Skeletal muscle tissue (tissue), 4 donors: ENCODE data around the gene SLC15A1. TPM values are rescaled to one million over a fixed set of nuclear protein-coding genes. Genes with fewer than 3 reads are reported as not detected.

Experiments
- H3K27ac ChIP-seq: one replicate; pipeline ENCODE4 v1.7.0; 2013; ENCODE audit warnings: mild to moderate bottlenecking, low read depth, low read length, inconsistent platforms
- H3K27me3 ChIP-seq, 3 donors: one replicate each; pipeline ENCODE4 v1.7.0; 2013; ENCODE audit warnings: low read length in 3 of 3; ENCODE audit not compliant: control insufficient read depth in 3 of 3, insufficient read depth in 3 of 3
- H3K36me3 ChIP-seq, 3 donors: one replicate each; pipeline ENCODE4 v1.7.0; 2013; ENCODE audit warnings: low read length in 3 of 3; ENCODE audit not compliant: control insufficient read depth in 3 of 3, insufficient read depth in 3 of 3
- H3K4me1 ChIP-seq, 3 donors: one replicate each; pipeline ENCODE4 v1.7.0; 2013; ENCODE audit warnings: low read length in 3 of 3, mild to moderate bottlenecking in 3 of 3; ENCODE audit not compliant: control insufficient read depth in 3 of 3, insufficient read depth in 3 of 3
- H3K4me3 ChIP-seq, 3 donors: one replicate each; pipeline ENCODE4 v1.7.0; 2013; ENCODE audit warnings: low read length in 3 of 3
- H3K9ac ChIP-seq, 3 donors: one replicate each; pipeline ENCODE4 v1.7.0; 2013; ENCODE audit warnings: low read length in 3 of 3, mild to moderate bottlenecking in 3 of 3, moderate library complexity in 2 of 3, low read depth in 1 of 3
- H3K9me3 ChIP-seq, 3 donors: one replicate each; pipeline ENCODE4 v1.7.0; 2013; ENCODE audit warnings: low read length in 3 of 3; ENCODE audit not compliant: control insufficient read depth in 3 of 3
- total RNA-seq: library from RNA; depleted of rRNA; stranded (reverse); fragments of >200 nt; gene quantifications from one replicate; pipeline ENCODE4 v1.2.3, GENCODE V29; 2014
- donor health status: Osteomylitis.

Gene SLC15A1
- total RNA-seq, 1 donor from 2014 or later, result not detected

- no peaks in the 10 kb centered on the region for H3K27me3 ChIP-seq
- H3K9me3 ChIP-seq, result peaks cover 0 to 2% (median 0%) of the 10 kb centered on the region in 3 donors
- H3K9ac ChIP-seq, result no peak overlapping the region
Measured at GRCh38 chr13:98741741-98742435, 10.6 kb downstream of the SLC15A1 start.

DNA sequence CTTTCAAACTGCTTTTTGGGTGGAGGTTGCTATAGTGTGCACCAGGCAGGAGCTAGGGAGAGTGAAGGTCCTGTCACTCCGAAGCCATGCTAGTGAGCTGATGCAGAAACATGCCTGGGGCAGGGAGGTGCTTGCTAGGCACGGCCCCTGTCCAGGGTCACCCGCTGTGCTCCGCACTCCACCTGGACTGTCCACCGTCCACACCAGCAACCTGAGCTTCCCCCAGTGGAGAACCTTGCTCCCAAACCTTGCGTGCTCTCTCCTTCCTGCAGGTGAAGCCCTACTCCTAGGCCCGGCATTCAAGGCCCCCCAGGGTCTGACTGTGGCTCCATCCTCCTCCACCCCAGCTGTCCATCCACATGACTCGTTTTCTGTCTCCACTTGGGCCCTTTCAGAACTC lies 12.3 kb downstream of the SLC15A1 start:
- Histone ChIP-seq H3K4me3 (no peak overlapping the region), H3K9me3 (peaks cover 0 to 2% (median 0%) of the 10 kb centered on the region in 3 donors), H3K4me1 (no peaks in the 10 kb centered on the region), H3K27ac (no peak overlapping the region), H3K9ac (no peak overlapping the region), H3K27me3 (no peaks in the 10 kb centered on the region), H3K36me3 (no peaks in the 10 kb centered on the region)

More at GRCh38 chr13:98741741-98742435, 10.6 kb downstream of the SLC15A1 start:
- Histone ChIP-seq H3K4me3 (no peak overlapping the region), H3K4me1 (no peaks in the 10 kb centered on the region), H3K27ac (no peak overlapping the region), H3K36me3 (no peaks in the 10 kb centered on the region)

DNA sequence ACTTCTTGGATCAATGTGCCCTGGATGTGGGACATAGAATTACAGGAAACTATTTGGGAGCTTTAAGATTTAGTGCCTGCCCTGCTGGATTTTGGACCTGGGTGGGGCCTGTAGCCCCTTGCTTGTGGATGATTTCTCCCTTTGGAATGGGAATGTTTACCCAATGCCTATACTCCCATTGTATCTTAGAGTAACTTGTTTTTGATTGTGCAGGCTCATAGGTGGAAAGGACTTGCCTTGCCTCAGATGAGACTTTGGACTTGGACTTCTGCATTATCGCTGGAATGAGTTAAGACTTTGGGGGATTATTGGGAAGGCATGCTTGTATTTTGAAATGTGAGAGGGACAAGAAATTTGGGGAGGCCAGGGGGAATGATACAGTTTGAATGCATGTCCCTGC lies 13.5 kb downstream of the SLC15A1 start:
- Histone ChIP-seq H3K9me3 (peaks cover 0 to 2% (median 0%) of the 10 kb centered on the region in 3 donors), H3K36me3 (no peaks in the 10 kb centered on the region), H3K4me1 (no peaks in the 10 kb centered on the region), H3K27ac (no peak overlapping the region), H3K27me3 (no peaks in the 10 kb centered on the region), H3K4me3 (no peak overlapping the region), H3K9ac (no peak overlapping the region)

DNA sequence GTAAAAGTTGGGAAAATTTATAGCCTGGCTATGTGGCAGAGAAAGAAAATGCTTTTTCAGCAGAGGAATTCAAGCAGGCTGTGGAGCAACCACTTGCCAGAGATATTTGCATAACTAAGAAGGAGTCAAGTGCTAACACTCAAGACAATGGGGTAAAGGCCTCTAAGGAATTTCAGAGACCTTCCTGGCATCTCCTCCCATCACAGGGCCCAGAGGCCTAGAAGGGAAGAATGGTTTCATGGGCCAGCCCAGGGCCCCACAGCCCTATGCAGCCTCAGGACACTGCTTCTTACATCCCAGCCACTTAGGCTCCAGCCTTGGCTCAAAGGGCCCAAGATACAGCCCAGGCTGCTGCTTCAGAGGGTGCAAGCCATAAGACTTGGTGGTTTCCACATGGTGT lies 14.3 kb downstream of the SLC15A1 start:
- Histone ChIP-seq H3K36me3 (no peaks in the 10 kb centered on the region), H3K4me1 (no peaks in the 10 kb centered on the region), H3K9ac (no peak overlapping the region), H3K9me3 (peaks cover 0 to 2% (median 0%) of the 10 kb centered on the region in 3 donors), H3K4me3 (no peak overlapping the region), H3K27me3 (no peaks in the 10 kb centered on the region), H3K27ac (no peak overlapping the region)

DNA sequence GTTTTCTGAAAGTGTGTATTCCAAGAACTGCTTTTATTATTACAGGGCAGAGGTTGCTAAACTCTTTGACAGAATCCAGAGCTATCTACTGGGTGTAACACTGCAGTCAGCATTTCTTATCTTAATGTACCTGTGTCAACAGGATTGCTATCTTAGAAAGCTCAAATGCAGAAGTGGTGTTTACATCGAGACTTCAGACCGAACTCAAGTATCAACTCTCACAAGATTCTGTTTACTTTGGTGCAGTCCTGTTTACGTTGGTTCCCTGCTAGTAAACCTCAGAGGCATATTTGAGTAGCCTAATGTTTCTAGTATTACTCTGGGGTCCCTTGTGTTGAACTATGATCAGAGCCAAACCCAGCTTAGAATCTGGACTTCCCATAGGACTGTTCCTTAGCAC lies 20.5 kb downstream of the SLC15A1 start:
- Histone ChIP-seq H3K4me3 (no peak overlapping the region), H3K9ac (no peak overlapping the region), H3K27me3 (no peaks in the 10 kb centered on the region), H3K27ac (no peak overlapping the region), H3K9me3 (peaks cover 0 to 3% (median 0%) of the 10 kb centered on the region in 3 donors), H3K4me1 (no peaks in the 10 kb centered on the region), H3K36me3 (no peaks in the 10 kb centered on the region)

- H3K27me3 ChIP-seq, result no peaks in the 10 kb centered on the region
- no peak overlapping the region for H3K4me3 ChIP-seq
- peaks cover 0 to 3% (median 0%) of the 10 kb centered on the region in 3 donors for H3K9me3 ChIP-seq
- no peak overlapping the region for H3K9ac ChIP-seq
- H3K36me3 ChIP-seq, result no peaks in the 10 kb centered on the region
- no peak overlapping the region for H3K27ac ChIP-seq
- H3K4me1 ChIP-seq, result no peaks in the 10 kb centered on the region
Measured at GRCh38 chr13:98731038-98731437, 21.4 kb downstream of the SLC15A1 start.

GRCh38 chr13:98730441-98730840 lies 22.0 kb downstream of the SLC15A1 start:
- Histone ChIP-seq H3K4me3 (no peak overlapping the region), H3K9me3 (peaks cover 0 to 3% (median 0%) of the 10 kb centered on the region in 3 donors), H3K4me1 (no peaks in the 10 kb centered on the region), H3K27me3 (no peaks in the 10 kb centered on the region), H3K36me3 (no peaks in the 10 kb centered on the region), H3K27ac (no peak overlapping the region), H3K9ac (no peak overlapping the region)

- H3K9me3 ChIP-seq, result peaks cover 0 to 3% (median 0%) of the 10 kb centered on the region in 3 donors
- H3K9ac ChIP-seq, result no peak overlapping the region
- no peaks in the 10 kb centered on the region for H3K36me3 ChIP-seq
- no peak overlapping the region for H3K4me3 ChIP-seq
- H3K27me3 ChIP-seq, result no peaks in the 10 kb centered on the region
- H3K4me1 ChIP-seq, result no peaks in the 10 kb centered on the region
- H3K27ac ChIP-seq, result no peak overlapping the region
Measured at GRCh38 chr13:98729658-98730057, 22.8 kb downstream of the SLC15A1 start.

- Histone ChIP-seq H3K27me3 (no peaks in the 10 kb centered on the region), H3K36me3 (no peaks in the 10 kb centered on the region), H3K4me1 (no peaks in the 10 kb centered on the region), H3K9ac (no peak overlapping the region), H3K4me3 (no peak overlapping the region), H3K27ac (no peak overlapping the region), H3K9me3 (peaks cover 0 to 3% (median 2%) of the 10 kb centered on the region in 3 donors)
Measured at GRCh38 chr13:98722958-98723357, 29.5 kb downstream of the SLC15A1 start.

GRCh38 chr13:98721825-98722510 lies 30.5 kb downstream of the SLC15A1 start:
- Histone ChIP-seq H3K27me3 (no peaks in the 10 kb centered on the region), H3K27ac (no peak overlapping the region), H3K9ac (no peak overlapping the region), H3K36me3 (no peaks in the 10 kb centered on the region), H3K4me3 (no peak overlapping the region), H3K4me1 (no peaks in the 10 kb centered on the region), H3K9me3 (peaks cover 0 to 2% (median 0%) of the 10 kb centered on the region in 3 donors)
